Esophagus squamous epithelium (tissue), 5 donors: ENCODE data around the gene FSTL4. TPM values are rescaled to one million over a fixed set of nuclear protein-coding genes. Genes with fewer than 3 reads are reported as not detected.

Experiments used
- DNase-seq: peaks from one replicate; lab custom pipeline; 2025; lab: John Stamatoyannopoulos, UW
- H3K27ac ChIP-seq, 4 donors: fragments of 200-600 bp; sonication (generic); one replicate each; pipeline ENCODE4 v1.5.1; 2016 to 2019; ENCODE audit warnings: mild to moderate bottlenecking in 1 of 4
- H3K27me3 ChIP-seq, 4 donors: fragments of 200-600 bp; sonication (generic); 1 replicate in 3 of 4; 2 replicates in 1 of 4; pipeline versions ENCODE4 v1.5.1 to v1.6.0; 2017 to 2021; ENCODE audit warnings: antibody characterized with exemption in 1 of 4
- H3K36me3 ChIP-seq, 3 donors: fragments of 200-600 bp; sonication (generic); one replicate each; pipeline ENCODE4 v1.5.1; 2016 to 2019
- H3K4me1 ChIP-seq, 3 donors: fragments of 200-600 bp; sonication (generic); one replicate each; pipeline ENCODE4 v1.5.1; 2017 to 2019
- H3K4me3 ChIP-seq, 4 donors: fragments of 200-600 bp; sonication (generic); 1 replicate in 3 of 4; 2 replicates in 1 of 4; pipeline ENCODE4 v1.5.1; 2016 to 2019; ENCODE audit warnings: mild to moderate bottlenecking in 2 of 4, moderate library complexity in 1 of 4
- H3K9me3 ChIP-seq, 3 donors: fragments of 200-600 bp; sonication (generic); one replicate each; pipeline ENCODE4 v1.5.1; 2016 to 2019
- POLR2A ChIP-seq, 4 donors: fragments of 450-650 bp; IDR thresholded peaks; one replicate each; pipeline ENCODE4 v1.6.1; 2017; ENCODE audit warnings: antibody characterized with exemption in 4 of 4, mild to moderate bottlenecking in 4 of 4, moderate library complexity in 3 of 4
- WGBS, 2 donors: methylation state at CpG; one replicate each; pipeline ENCODE4 v1.1.5; 2018; 5-methylcytosine and 5-hydroxymethylcytosine counted together
- intact Hi-C: fragments of 100-400 bp; cut with DNase I; formaldehyde crosslinking; loops from one replicate; pipeline ENCODE4 v1.15.0; 2022
- total RNA-seq, 4 donors: library from RNA; depleted of rRNA; stranded (reverse); fragments of >200 nt; gene quantifications; one replicate each; pipeline ENCODE4 v1.1.0, GENCODE V29; 2016
- TF ChIP-seq, protein P1 (sequence below), 6 experiments: fragments of 450-650 bp in 4 of 6; fragments of 200-600 bp in 2 of 6; sonication (generic) in 2 of 6; IDR thresholded peaks; one replicate each; pipeline ENCODE4 v1.5.1; 2016 to 2019; ENCODE audit warnings: antibody characterized with exemption in 6 of 6, mild to moderate bottlenecking in 4 of 6, moderate library complexity in 4 of 6
- donor health status: DM: yes; HTN: yes; CAD: no.

Gene FSTL4
- total RNA-seq, 4 donors from 2014 or later: 0.53 to 4.1 (median 1.4) TPM

DNA sequence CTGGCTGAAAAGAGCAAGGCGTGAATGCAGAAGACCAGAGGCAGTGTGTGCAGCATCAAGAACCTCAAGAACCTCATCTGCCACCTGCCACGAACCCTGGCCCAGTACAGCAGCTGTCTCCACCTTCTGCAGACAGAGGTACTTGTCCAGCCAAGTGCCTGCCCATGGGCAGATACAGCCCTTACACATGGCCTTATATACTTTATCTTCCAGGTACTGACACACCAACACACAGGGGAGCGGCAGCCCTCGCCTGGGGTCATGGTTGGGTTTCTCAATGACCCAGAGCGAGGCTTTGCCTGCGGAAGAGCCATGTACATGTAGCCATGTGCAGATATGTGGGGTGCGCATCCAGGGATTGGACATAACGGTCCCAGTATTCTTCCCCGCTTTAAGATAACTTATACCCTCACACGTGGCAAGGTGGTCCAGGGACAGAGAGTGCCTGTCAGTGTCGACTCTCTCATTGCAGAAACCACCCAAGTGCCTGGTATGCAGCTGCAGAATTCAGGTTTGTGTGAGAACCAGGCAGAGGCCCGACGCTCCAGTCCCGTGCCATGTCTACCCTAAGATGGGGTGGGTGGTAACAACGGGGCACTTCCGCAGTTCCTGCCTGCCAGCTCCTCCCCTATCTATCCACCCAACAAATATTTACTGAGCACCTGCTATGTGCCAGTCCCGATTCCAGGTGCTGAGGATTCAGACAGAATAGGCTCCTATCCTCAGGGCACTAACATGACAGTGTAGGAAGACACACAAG, 206.9 kb downstream of the FSTL4 start:
- Histone ChIP-seq H3K4me3 (no peak overlapping the region), H3K9me3 (no peaks in the 10 kb centered on the region), H3K4me1 (no peaks in the 10 kb centered on the region), H3K27ac (no peak overlapping the region), H3K36me3 (no peaks in the 10 kb centered on the region), H3K27me3 (peaks cover 0 to 14% (median 0%) of the 10 kb centered on the region in 4 donors)
- no peak for DNase-seq
- WGBS, 2 donors: 85 to 92% methylated on average over 6 to 7 of the region's 17 CpGs
- intact Hi-C loops: no loop called here
- TF ChIP-seq, protein P1, sequence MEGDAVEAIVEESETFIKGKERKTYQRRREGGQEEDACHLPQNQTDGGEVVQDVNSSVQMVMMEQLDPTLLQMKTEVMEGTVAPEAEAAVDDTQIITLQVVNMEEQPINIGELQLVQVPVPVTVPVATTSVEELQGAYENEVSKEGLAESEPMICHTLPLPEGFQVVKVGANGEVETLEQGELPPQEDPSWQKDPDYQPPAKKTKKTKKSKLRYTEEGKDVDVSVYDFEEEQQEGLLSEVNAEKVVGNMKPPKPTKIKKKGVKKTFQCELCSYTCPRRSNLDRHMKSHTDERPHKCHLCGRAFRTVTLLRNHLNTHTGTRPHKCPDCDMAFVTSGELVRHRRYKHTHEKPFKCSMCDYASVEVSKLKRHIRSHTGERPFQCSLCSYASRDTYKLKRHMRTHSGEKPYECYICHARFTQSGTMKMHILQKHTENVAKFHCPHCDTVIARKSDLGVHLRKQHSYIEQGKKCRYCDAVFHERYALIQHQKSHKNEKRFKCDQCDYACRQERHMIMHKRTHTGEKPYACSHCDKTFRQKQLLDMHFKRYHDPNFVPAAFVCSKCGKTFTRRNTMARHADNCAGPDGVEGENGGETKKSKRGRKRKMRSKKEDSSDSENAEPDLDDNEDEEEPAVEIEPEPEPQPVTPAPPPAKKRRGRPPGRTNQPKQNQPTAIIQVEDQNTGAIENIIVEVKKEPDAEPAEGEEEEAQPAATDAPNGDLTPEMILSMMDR (IDR thresholded peaks at IDR 0.05): no peak
- TF ChIP-seq POLR2A (IDR thresholded peaks at IDR 0.05): no peak

DNA sequence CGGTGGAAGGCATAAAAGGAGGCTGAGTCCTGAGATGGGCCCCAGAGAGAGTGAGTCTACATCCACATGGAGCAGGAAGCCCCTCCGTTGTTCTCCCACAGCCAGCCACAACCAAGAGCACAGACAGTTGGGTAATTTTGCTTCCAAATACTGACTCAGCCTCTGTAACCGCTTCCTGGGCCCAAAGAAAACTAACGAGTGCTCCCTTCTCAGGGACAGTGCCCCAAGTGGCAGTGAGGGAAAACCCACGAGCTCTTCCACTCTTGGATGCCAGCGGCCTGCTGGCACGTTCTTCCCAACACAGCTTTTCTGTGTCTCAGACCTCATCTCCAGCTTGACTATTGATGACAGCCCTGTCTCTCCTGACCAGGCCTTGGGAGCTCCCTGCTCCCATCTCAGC, 207.6 kb downstream of the FSTL4 start:
- intact Hi-C loops: no loop called here
- Histone ChIP-seq H3K4me1 (no peaks in the 10 kb centered on the region), H3K27me3 (peaks cover 0 to 9% (median 0%) of the 10 kb centered on the region in 4 donors), H3K4me3 (no peak overlapping the region), H3K36me3 (no peaks in the 10 kb centered on the region), H3K27ac (no peak overlapping the region), H3K9me3 (no peaks in the 10 kb centered on the region)
- WGBS, 2 donors: 74 to 81% methylated on average over 4 to 7 of the region's 7 CpGs
- TF ChIP-seq, protein P1 (IDR thresholded peaks at IDR 0.05): peak in 1 of 6 experiments; percentile 20
- TF ChIP-seq POLR2A (IDR thresholded peaks at IDR 0.05): no peak
- DNase-seq: no peak

DNA sequence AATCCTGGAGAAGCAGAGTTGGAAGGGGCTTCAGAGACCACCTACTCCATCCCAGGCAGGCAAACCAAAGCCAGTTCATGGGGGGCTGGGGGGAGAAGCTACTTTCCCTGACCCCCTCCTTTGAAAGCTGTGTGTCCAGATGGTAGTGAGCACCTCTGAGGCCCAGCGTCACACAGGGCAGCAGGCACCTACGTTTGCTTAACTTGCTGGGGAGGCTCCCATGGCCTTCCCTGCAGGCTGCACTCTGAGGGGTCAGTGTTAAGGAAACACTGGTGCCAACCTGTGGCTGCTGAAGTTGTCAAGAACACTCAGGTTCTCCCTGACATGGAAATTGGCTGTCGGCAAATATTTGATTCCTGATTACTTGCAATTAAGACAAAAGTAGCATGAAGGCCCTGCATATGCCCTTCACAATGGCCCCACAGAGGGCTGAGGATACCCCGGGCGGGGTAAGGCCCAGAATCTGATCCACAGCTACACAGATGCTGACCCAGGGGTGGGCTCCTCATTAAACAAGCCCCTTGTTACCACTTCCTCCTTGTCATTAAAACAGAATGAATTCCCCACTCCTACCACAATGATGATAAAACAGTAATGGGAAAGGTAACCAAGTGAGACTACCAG, 208.5 kb downstream of the FSTL4 start:
- Histone ChIP-seq H3K4me1 (no peaks in the 10 kb centered on the region), H3K27ac (no peak overlapping the region), H3K9me3 (no peaks in the 10 kb centered on the region), H3K36me3 (no peaks in the 10 kb centered on the region), H3K27me3 (peaks cover 0 to 4% (median 0%) of the 10 kb centered on the region in 4 donors), H3K4me3 (no peak overlapping the region)
- WGBS, 2 donors: 100% methylated on average over 2 to 3 of the region's 5 CpGs
- TF ChIP-seq, protein P1 (IDR thresholded peaks at IDR 0.05): no peak
- TF ChIP-seq POLR2A (IDR thresholded peaks at IDR 0.05): no peak
- intact Hi-C loops: no loop called here
- no peak for DNase-seq

DNA sequence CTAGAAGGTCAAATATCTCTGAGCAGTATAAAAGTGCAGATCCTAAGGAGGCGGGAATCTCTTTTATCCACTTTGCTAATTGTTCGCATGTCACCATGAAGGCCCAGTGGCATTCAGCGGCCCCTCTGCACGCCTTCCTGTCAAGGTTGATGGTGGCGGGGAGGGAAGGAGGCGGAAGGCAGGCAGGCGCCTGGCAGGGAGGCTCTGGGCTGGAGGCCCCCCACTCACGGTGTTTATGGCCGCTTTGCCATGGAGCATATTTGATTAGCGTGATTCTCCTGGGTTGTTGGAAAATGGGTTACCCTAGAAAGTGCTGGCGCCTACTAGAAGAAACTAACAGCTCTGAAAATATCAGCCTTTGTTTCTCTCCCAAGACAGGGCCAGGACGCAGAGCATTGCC, 209.6 kb downstream of the FSTL4 start:
- TF ChIP-seq POLR2A (IDR thresholded peaks at IDR 0.05): no peak
- TF ChIP-seq, protein P1 (IDR thresholded peaks at IDR 0.05): no peak
- H3K4me1 ChIP-seq: no peaks in the 10 kb centered on the region
- peaks cover 0 to 4% (median 0%) of the 10 kb centered on the region in 4 donors for H3K27me3 ChIP-seq
- H3K9me3 ChIP-seq: no peaks in the 10 kb centered on the region
- WGBS, 2 donors: 89 to 91% methylated on average over 12 of the region's 12 CpGs
- no peak for DNase-seq
- H3K36me3 ChIP-seq: no peaks in the 10 kb centered on the region
- H3K27ac ChIP-seq: no peak overlapping the region
- H3K4me3 ChIP-seq: no peak overlapping the region
- intact Hi-C loops: no loop called here

DNA sequence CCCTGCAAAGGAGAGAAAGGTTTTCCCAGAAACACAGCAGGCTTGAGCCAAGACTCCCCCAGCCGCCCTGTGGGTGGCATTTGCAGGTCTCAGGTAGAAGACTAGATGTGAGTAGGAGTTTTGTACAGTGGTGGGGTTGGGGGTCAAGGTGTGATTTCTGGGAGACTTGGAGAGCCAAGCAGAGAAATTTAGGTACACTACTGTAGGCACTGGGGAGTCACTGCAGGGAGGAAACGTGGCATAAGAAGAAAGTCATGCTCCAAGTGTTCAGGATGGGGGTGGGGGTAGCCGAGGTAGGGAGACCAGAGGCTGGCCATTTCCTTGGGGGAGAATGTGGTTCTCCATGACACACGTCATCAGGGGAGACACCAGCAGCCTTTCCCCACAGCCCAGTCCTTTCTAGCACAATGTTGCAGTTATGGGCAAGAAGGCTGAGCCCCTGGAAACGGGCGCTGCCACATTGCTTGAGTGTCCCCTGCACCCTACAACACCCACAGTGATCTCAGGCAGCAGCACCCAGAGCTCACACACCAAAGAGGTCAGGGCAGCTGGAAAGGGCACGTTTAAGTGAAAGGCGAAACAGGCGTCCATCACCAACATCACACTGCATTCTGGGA, 210.5 kb downstream of the FSTL4 start:
- no peaks in the 10 kb centered on the region for H3K9me3 ChIP-seq
- no peak overlapping the region for H3K27ac ChIP-seq
- no peak for DNase-seq
- intact Hi-C loops: no loop called here
- TF ChIP-seq, protein P1 (IDR thresholded peaks at IDR 0.05): no peak
- no peak for TF ChIP-seq POLR2A (IDR thresholded peaks at IDR 0.05)
- peaks cover 0 to 4% (median 0%) of the 10 kb centered on the region in 4 donors for H3K27me3 ChIP-seq
- 75 to 78% methylated on average over 4 to 6 of the region's 9 CpGs for WGBS, 2 donors
- H3K36me3 ChIP-seq: no peaks in the 10 kb centered on the region
- no peaks in the 10 kb centered on the region for H3K4me1 ChIP-seq
- no peak overlapping the region for H3K4me3 ChIP-seq
